Pancreas (tissue), 10 donors: ENCODE data around the gene NES. TPM values are rescaled to one million over a fixed set of nuclear protein-coding genes. Genes with fewer than 3 reads are reported as not detected.

Experiments
- ATAC-seq, 4 donors: fragments of 200-7000 bp; cut with Tn5 transposase; one replicate each; pipeline versions ENCODE4 v1.8.0 to v1.9.1; 2020; ENCODE audit warnings: mild to moderate bottlenecking in 4 of 4, moderate library complexity in 4 of 4
- DNase-seq, 6 donors: peaks; one replicate each; pipeline ENCODE4 v3.0.0-alpha.2; 2020
- FAIRE-seq: peaks from 2 replicates; lab custom pipeline; 2012; peaks lifted over from hg19 to GRCh38; lab: Jason Lieb, UNC
- H3K27ac ChIP-seq, 4 donors: fragments of 200-600 bp; sonication (generic); 1 replicate in 3 of 4; 2 replicates in 1 of 4; pipeline versions ENCODE4 v1.5.0 to v1.8.0; 2020
- H3K27me3 ChIP-seq, 4 donors: fragments of 200-600 bp; one replicate each; pipeline ENCODE4 v1.8.0; 2021
- H3K36me3 ChIP-seq, 3 donors: fragments of 200-600 bp; sonication (generic) in 1 of 3; one replicate each; pipeline versions ENCODE4 v1.5.0 to v1.8.0; 2020 to 2021
- H3K4me1 ChIP-seq, 3 donors: fragments of 200-600 bp; one replicate each; pipeline ENCODE4 v1.8.0; 2021
- H3K4me3 ChIP-seq, 4 donors: fragments of 200-600 bp; sonication (generic) in 2 of 4; one replicate each; pipeline versions ENCODE4 v1.5.0 to v1.8.0; 2020 to 2021
- H3K9me3 ChIP-seq, 4 donors: fragments of 200-600 bp; one replicate each; pipeline ENCODE4 v1.8.0; 2021
- CTCF ChIP-seq, 4 donors: fragments of 200-600 bp; sonication (generic) in 3 of 4; IDR thresholded peaks; one replicate each; pipeline versions ENCODE4 v1.5.0 to v1.8.0; 2021; ENCODE audit warnings: antibody characterized with exemption in 4 of 4
- WGBS, 2 donors: extraction: QIAGEN DNeasy Blood & Tissue Kit; methylation state at CpG; one replicate each; pipeline ENCODE4 v1.1.7; 2013; 5-methylcytosine and 5-hydroxymethylcytosine counted together
- intact Hi-C, 3 donors: fragments of 100-400 bp; cut with DNase I; formaldehyde crosslinking; loops; one replicate each; pipeline versions ENCODE4 v1.11.1 to v1.14.2; 2022
- polyA plus RNA-seq, 2 donors: library from polyadenylated mRNA; stranded (reverse); fragments of 200-250 nt; gene quantifications; one replicate each; pipeline ENCODE4 v1.2.3, GENCODE V29; 2013
- total RNA-seq, 6 donors: library from RNA; stranded (reverse); fragmentation: NEBNext Ultra II Directional in 4 of 6; extraction: Animal tissue kit (Norgen Biotek cat#: 25700) in 4 of 6; gene quantifications; one replicate each; pipeline versions ENCODE4 v1.2.1 to v1.2.4, GENCODE V29; 2021 to 2023
- donor health status: healthy with polysubstance abuse.
- donor health status: DM: no; HTN: no; CAD: no; lungs with moderate emphysema.
- donor health status: DM: no; HTN: no; CAD: no.
- donor health status: control.
- donor health status: control.
- donor health status: Bipolar disorder and iron deficiency.
- donor health status: DM: yes; HTN: yes; CAD: no.
- donor health status: DM: no; HTN: no; CAD: no.
- donor health status: DM: no; HTN: no; CAD: no.
- donor health status: DM: yes; HTN: yes; CAD: no.

NES gene
- total and polyA plus RNA-seq, 8 donors, result 1.1 to 7.6 (median 3.7) TPM

DNA sequence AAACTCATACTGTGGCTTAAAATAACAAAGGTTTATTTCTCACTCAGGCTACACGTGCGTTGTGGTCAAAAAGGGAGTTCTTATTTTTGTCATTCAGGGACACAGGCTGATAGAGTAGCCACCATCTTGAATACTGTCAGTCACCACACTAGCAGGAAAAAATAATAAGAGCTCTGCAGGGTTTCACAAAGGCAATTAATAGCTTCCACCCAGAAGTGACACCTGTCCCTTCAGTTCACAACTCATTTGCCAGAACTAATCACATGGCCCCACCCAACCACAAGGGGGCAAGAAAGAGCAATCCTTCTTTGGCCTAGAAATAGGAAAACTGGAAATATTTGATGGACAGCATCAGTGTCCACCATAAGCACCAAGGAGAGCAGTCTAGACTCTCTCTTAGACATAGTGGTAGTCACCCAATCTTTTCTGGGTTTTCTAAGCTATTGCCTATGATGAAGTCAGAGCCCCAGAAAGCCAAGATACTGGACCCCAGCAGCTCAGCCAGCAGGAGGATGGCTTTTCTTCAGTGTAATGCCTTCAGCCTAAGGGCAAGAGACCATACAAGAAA, 49.8 kb downstream of the NES start:
- DNase-seq (peak in 2 of 6 donors; percentile 34 to 55), ATAC-seq (peak in 3 of 4 donors; percentile 43 to 55 (median 52)), FAIRE-seq (no peak)
- peaks cover 4 to 14% (median 5%) of the 10 kb centered on the region in 3 donors for H3K4me1 ChIP-seq
- no peaks in the 10 kb centered on the region for H3K9me3 ChIP-seq
- WGBS, 2 donors, result 84 to 88% methylated on average over 2 of the region's 2 CpGs
- peaks cover 0 to 32% (median 6%) of the 10 kb centered on the region in 4 donors for H3K27me3 ChIP-seq
- no peak overlapping the region for H3K27ac ChIP-seq
- intact Hi-C loops, result loop anchor here in 1 of 3 donors (5.0 kb wide), 1 partner anchor 250 kb away; no protein-coding TSS in a partner anchor
- H3K36me3 ChIP-seq, result no peaks in the 10 kb centered on the region
- peak; percentile 24 to 50 (median 44) for TF ChIP-seq CTCF (IDR thresholded peaks at IDR 0.05)
- H3K4me3 ChIP-seq, result no peak overlapping the region

- FAIRE-seq (no peak), DNase-seq (no peak), ATAC-seq (no peak)
- Histone ChIP-seq H3K4me3 (no peak overlapping the region), H3K9me3 (no peaks in the 10 kb centered on the region), H3K27me3 (peaks cover 0 to 32% (median 6%) of the 10 kb centered on the region in 4 donors), H3K4me1 (peaks cover 4 to 14% (median 5%) of the 10 kb centered on the region in 3 donors), H3K36me3 (no peaks in the 10 kb centered on the region), H3K27ac (no peak overlapping the region)
- intact Hi-C loops, result loop anchor here in 1 of 3 donors (5.0 kb wide), 1 partner anchor 249 kb away; no protein-coding TSS in a partner anchor
- 45 to 46% methylated on average over 4 of the region's 4 CpGs for WGBS, 2 donors
- TF ChIP-seq CTCF (IDR thresholded peaks at IDR 0.05), result peak in 1 of 4 donors; percentile 1
Observed at GRCh38 chr1:156626079-156626438, 51.1 kb downstream of the NES start.

- ATAC-seq (peak in 3 of 4 donors; percentile 73 to 78 (median 74)), FAIRE-seq (no peak), DNase-seq (peak in 5 of 6 donors; percentile 21 to 88 (median 70))
- peaks cover 0 to 32% (median 6%) of the 10 kb centered on the region in 4 donors for H3K27me3 ChIP-seq
- peak overlapping the region in 1 of 4 donors; percentile 45 for H3K4me3 ChIP-seq
- H3K9me3 ChIP-seq, result no peaks in the 10 kb centered on the region
- intact Hi-C loops, result loop anchor here in 1 of 3 donors (2.0 to 5.0 kb wide), 2 partner anchors 33 to 248 kb away; no protein-coding TSS in a partner anchor
- peaks cover 4 to 14% (median 5%) of the 10 kb centered on the region in 3 donors for H3K4me1 ChIP-seq
- WGBS, 2 donors, result 3% methylated on average over 42 to 45 of the region's 45 CpGs
- no peaks in the 10 kb centered on the region for H3K36me3 ChIP-seq
- TF ChIP-seq CTCF (IDR thresholded peaks at IDR 0.05), result peak; percentile 50 to 75 (median 68)
- H3K27ac ChIP-seq, result no peak overlapping the region
Observed at GRCh38 chr1:156625436-156626078, 51.6 kb downstream of the NES start.

DNA sequence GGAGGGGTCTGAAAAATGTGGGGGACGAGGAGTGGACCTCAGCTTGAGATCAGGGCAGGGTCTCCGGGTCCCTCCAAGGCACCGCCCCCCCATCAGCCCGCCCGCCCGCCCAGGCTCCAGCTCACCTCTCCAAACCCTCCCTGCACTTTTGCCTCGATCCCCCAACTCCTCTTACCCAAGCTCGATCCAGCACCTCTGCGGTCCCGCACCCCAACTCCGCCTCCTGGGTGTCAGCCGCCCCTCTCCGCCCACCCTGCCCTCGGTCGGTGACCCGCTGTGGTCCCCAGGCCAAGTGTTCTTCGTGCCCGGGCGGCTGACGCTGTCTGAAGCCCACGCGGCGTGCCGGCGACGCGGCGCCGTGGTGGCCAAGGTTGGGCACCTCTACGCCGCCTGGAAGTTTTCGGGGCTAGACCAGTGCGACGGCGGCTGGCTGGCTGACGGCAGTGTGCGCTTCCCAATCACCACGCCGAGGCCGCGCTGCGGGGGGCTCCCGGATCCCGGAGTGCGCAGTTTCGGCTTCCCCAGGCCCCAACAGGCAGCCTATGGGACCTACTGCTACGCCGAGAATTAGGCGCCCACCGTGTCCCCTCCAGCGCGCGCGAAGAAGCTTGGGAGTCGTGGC, 52.3 kb downstream of the NES start:
- Histone ChIP-seq H3K36me3 (no peaks in the 10 kb centered on the region), H3K27me3 (peaks cover 0 to 32% (median 6%) of the 10 kb centered on the region in 4 donors), H3K27ac (no peak overlapping the region), H3K9me3 (no peaks in the 10 kb centered on the region), H3K4me1 (peaks cover 4 to 14% (median 5%) of the 10 kb centered on the region in 3 donors), H3K4me3 (peak overlapping the region in 2 of 4 donors; percentile 13 to 45)
- intact Hi-C loops, result loop anchor here in 2 of 3 donors (2.0 to 5.0 kb wide), 3 partner anchors 32 to 248 kb away; no protein-coding TSS in a partner anchor
- no peak for TF ChIP-seq CTCF (IDR thresholded peaks at IDR 0.05)
- no peak for FAIRE-seq
- peak in 2 of 6 donors; percentile 60 to 70 for DNase-seq
- peak in 2 of 4 donors; percentile 7 to 8 for ATAC-seq
- 2 to 3% methylated on average over 44 to 54 of the region's 55 CpGs for WGBS, 2 donors
